GM23248 (cell line): Measurements from ENCODE around the gene SPATA46. TPM values are rescaled to one million over a fixed set of nuclear protein-coding genes. Genes with fewer than 3 reads are reported as not detected.

Experiments used
- DNase-seq: peaks from one replicate; pipeline ENCODE4 v3.0.0-alpha.2; 2015
- H2AFZ ChIP-seq: fragments of 200-600 bp; sonication (generic); 2 replicates; pipeline ENCODE4 v1.6.1; 2016; ENCODE audit warnings: antibody characterized with exemption
- H3F3A ChIP-seq: fragments of 200-600 bp; sonication (generic); 2 replicates; pipeline ENCODE4 v1.6.1; 2016; ENCODE audit warnings: mild to moderate bottlenecking, antibody characterized with exemption, mixed run types; ENCODE audit not compliant: insufficient read depth
- H3K27ac ChIP-seq: fragments of 200-600 bp; sonication (generic); 2 replicates; pipeline ENCODE4 v1.5.1; 2016; ENCODE audit warnings: mild to moderate bottlenecking
- H3K27me3 ChIP-seq: fragments of 200-600 bp; sonication (generic); replicated peaks from 2 replicates; pipeline ENCODE4 v1.6.1; 2016; ENCODE audit warnings: mild to moderate bottlenecking; ENCODE audit not compliant: insufficient read depth
- H3K36me3 ChIP-seq: fragments of 200-600 bp; sonication (generic); 2 replicates; pipeline ENCODE4 v1.6.1; 2016; ENCODE audit warnings: low read depth, mild to moderate bottlenecking
- H3K4me1 ChIP-seq: fragments of 200-600 bp; sonication (generic); 2 replicates; pipeline ENCODE4 v1.6.1; 2016; ENCODE audit warnings: mild to moderate bottlenecking; ENCODE audit not compliant: insufficient read depth
- H3K4me2 ChIP-seq: fragments of 200-600 bp; sonication (generic); one replicate; pipeline ENCODE4 v1.6.1; 2016; ENCODE audit warnings: mild to moderate bottlenecking; ENCODE audit not compliant: unreplicated experiment
- H3K4me3 ChIP-seq: fragments of 200-600 bp; sonication (generic); 2 replicates; pipeline ENCODE4 v1.5.1; 2016; ENCODE audit warnings: mild to moderate bottlenecking
- H3K79me2 ChIP-seq: fragments of 200-600 bp; sonication (generic); 2 replicates; pipeline ENCODE4 v1.6.1; 2016; ENCODE audit warnings: mild to moderate bottlenecking; ENCODE audit not compliant: insufficient read depth
- H3K9ac ChIP-seq: fragments of 200-600 bp; sonication (generic); 2 replicates; pipeline ENCODE4 v1.6.1; 2016; ENCODE audit warnings: mild to moderate bottlenecking
- H3K9me2 ChIP-seq: fragments of 200-600 bp; sonication (generic); 2 replicates; pipeline ENCODE4 v1.6.1; 2016; ENCODE audit warnings: mixed run types, mild to moderate bottlenecking, moderate library complexity; ENCODE audit not compliant: insufficient read depth
- H3K9me3 ChIP-seq: fragments of 200-600 bp; sonication (generic); one replicate; pipeline ENCODE4 v1.6.1; 2017; ENCODE audit warnings: low read depth
- H4K20me1 ChIP-seq: fragments of 200-600 bp; sonication (generic); 2 replicates; pipeline ENCODE4 v1.6.0; 2016; ENCODE audit not compliant: insufficient read depth
- EZH2 ChIP-seq: fragments of 200-600 bp; sonication (generic); IDR thresholded peaks from 2 replicates; pipeline ENCODE4 v1.6.1; 2018; ENCODE audit warnings: antibody characterized with exemption, mild to moderate bottlenecking; ENCODE audit not compliant: insufficient read depth, poor library complexity, severe bottlenecking
- EZH2phosphoT487 ChIP-seq: fragments of 200-600 bp; sonication (generic); IDR thresholded peaks from 2 replicates; pipeline ENCODE4 v1.6.1; 2018; ENCODE audit warnings: antibody characterized with exemption, moderate library complexity, mild to moderate bottlenecking, low read depth; ENCODE audit not compliant: insufficient read depth
- WGBS, 2 experiments: methylation state at CpG; one replicate each; pipeline ENCODE4 v1.1.6; 2015 to 2017; ENCODE audit warnings: low lambda C conversion rate in 2 of 2, low coverage in 1 of 2; ENCODE audit errors: missing lambda C conversion rate in 2 of 2; 5-methylcytosine and 5-hydroxymethylcytosine counted together
- in situ Hi-C: fragments of 300-500 bp; cut with MboI; formaldehyde crosslinking; loops from 2 replicates; pipeline ENCODE4 v1.15.0; 2020
- polyA plus RNA-seq: library from polyadenylated mRNA; unstranded; fragments of >200 nt; fragmentation: Nextera tagmentation; extraction: Ambion mirVana; gene quantifications from 2 replicates; pipeline ENCODE4 v1.2.1, GENCODE V29; 2016
- total RNA-seq: library from RNA; depleted of rRNA; stranded (reverse); fragments of >200 nt; shearing (Covaris generic); gene quantifications from 2 replicates; pipeline ENCODE4 v1.2.3, GENCODE V29; 2014

Gene SPATA46
- total and polyA plus RNA-seq, 2 experiments from 2014 or later, result not detected

DNA sequence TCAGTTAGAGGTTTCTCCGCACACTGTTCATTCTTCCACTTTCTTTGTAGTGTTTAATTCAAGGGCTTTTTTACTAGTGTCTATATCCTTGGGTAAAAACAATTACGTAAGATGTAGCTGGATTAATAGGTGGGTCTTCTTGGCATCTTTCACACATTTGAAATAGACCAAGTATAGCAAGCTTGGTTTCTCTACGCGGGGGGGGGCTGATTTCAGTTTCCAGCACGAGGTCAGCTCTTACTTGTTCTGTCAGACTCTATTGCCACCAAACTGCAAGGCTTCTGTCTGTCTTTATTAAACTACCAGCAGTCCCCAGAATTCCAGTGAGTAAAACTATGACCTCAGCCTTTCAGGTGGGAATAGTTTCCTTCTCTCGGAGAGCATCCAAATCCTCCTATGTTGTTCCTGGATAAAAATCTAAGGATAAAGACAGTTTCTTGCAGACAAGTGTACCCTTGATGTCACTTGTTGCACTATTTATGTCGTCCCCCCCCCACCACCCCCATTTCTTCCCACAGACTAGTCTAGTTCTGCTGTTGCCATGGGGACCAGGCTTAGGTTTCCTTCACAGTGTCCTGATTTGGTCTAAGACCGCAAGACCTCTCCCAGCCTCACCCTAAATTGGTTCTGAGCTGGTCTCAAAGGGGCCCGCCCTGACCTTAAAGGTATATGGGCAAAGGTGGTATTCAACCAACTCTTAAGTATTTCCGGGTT lies 17.0 kb downstream of the SPATA46 start:
- DNase-seq, result no peak
- H3K9me3 ChIP-seq, result no peaks in the 10 kb centered on the region
- TF ChIP-seq EZH2phosphoT487 (no peak), EZH2 (no peak)
- H3K4me2 ChIP-seq, result no peak overlapping the region
- no peaks in the 10 kb centered on the region for H3K4me1 ChIP-seq
- no peak overlapping the region for H3K27ac ChIP-seq
- H3K27me3 ChIP-seq, result no peaks in the 10 kb centered on the region
- no peak overlapping the region for H3K4me3 ChIP-seq
- H4K20me1 ChIP-seq, result no peaks in the 10 kb centered on the region
- in situ Hi-C loops, result loop anchor here (25.0 kb wide), 1 partner anchor 453 kb away; no protein-coding TSS in a partner anchor
- no peaks in the 10 kb centered on the region for H3K79me2 ChIP-seq
- H2AFZ ChIP-seq, result no peak overlapping the region
- no peak overlapping the region for H3K9ac ChIP-seq
- 69% methylated on average over 10 of the region's 10 CpGs for WGBS, 2 experiments
- no peaks in the 10 kb centered on the region for H3F3A ChIP-seq
- H3K36me3 ChIP-seq, result no peaks in the 10 kb centered on the region
- no peaks in the 10 kb centered on the region for H3K9me2 ChIP-seq

DNA sequence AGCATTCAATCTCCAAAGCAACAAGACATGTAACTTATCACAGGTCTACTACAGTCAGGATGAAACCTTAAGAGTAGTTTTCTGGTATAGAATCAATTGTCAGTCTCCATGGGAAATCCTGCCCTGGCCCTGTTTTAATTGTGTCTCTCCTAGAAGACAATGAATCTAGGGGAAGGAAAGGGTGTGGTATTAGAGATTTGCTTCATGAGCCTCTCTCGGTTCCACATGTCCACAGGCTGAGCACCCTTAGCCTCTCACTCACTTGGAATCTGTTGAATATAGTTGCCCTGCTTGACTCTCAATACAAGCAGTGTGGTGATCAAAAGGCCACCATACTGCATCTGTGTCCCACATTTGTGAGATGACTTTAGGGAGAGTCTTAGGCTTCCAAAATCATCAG lies 17.7 kb downstream of the SPATA46 start:
- no peak overlapping the region for H3K27ac ChIP-seq
- DNase-seq, result no peak
- H3F3A ChIP-seq, result no peaks in the 10 kb centered on the region
- no peaks in the 10 kb centered on the region for H3K79me2 ChIP-seq
- H3K4me3 ChIP-seq, result no peak overlapping the region
- no peak for TF ChIP-seq EZH2phosphoT487
- no peak for TF ChIP-seq EZH2
- no peaks in the 10 kb centered on the region for H3K27me3 ChIP-seq
- H4K20me1 ChIP-seq, result no peaks in the 10 kb centered on the region
- H3K4me1 ChIP-seq, result no peaks in the 10 kb centered on the region
- no peaks in the 10 kb centered on the region for H3K9me2 ChIP-seq
- H3K4me2 ChIP-seq, result no peak overlapping the region
- H2AFZ ChIP-seq, result no peak overlapping the region
- no peaks in the 10 kb centered on the region for H3K9me3 ChIP-seq
- H3K36me3 ChIP-seq, result no peaks in the 10 kb centered on the region
- no peak overlapping the region for H3K9ac ChIP-seq
- 83 to 87% methylated on average over 1 of the region's 1 CpG for WGBS, 2 experiments
- in situ Hi-C loops, result loop anchor here (25.0 kb wide), 1 partner anchor 453 kb away; no protein-coding TSS in a partner anchor

DNA sequence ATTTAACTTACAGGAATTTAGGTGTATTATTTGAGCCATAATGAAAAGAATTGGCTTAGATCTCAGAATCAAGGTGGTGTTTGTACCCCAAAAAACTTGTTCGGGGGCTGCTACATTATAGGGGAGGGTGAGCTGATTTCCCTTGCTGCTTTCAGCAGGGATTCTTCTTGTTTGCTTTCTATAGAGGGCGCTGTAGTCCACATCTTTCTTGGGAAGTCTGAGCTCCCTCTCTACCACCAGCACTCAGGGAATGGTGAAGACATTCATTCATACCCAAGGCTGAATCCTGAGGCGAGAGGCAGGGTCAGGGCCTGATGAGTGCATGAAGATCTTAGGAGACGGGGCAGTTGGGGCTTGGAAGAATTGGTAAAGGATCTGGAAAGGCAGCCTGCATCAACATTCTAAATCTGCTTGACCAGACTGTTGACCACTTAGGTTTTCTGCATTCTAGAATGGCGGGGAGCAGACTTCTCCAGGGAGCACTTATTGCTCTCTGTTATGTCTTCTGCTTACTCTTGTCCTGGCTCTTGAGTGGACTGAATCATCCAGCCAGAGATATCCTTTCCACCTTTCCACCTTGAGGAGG lies 18.9 kb downstream of the SPATA46 start:
- WGBS, 2 experiments, result 44 to 53% methylated on average over 4 to 5 of the region's 5 CpGs

DNA sequence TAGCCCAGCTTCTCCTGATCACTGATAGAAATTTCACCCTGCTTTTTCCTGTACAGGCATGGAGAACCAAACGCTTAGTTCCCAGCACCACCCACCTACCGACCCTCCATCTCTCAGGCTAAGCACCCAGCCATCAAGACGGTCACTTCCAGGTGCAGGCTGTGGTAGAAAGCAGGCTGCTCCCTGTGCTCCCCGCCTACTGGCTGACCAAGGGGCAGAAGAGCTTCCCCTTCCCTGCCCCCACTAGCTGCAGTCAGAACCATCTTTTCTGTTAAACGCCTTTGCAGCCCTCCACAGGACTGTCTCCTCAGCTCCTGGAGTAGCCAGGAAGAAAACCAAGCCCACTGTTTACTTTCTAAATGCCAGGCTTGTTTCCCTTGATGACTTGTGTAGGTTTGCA lies 23.0 kb downstream of the SPATA46 start:
- DNase-seq, result no peak
- Histone ChIP-seq H3F3A (peaks cover 13% of the 10 kb centered on the region), H3K9me2 (no peaks in the 10 kb centered on the region), H2AFZ (no peak overlapping the region), H3K27ac (no peak overlapping the region), H3K4me3 (no peak overlapping the region), H3K27me3 (no peaks in the 10 kb centered on the region), H3K4me2 (no peak overlapping the region), H4K20me1 (no peaks in the 10 kb centered on the region), H3K79me2 (no peaks in the 10 kb centered on the region), H3K9ac (no peak overlapping the region), H3K4me1 (peaks cover 20% of the 10 kb centered on the region), H3K36me3 (no peaks in the 10 kb centered on the region), H3K9me3 (no peaks in the 10 kb centered on the region)
- 83% methylated on average over 5 of the region's 5 CpGs for WGBS, 2 experiments
- in situ Hi-C loops, result loop anchor here (25.0 kb wide), 1 partner anchor 459 kb away; no protein-coding TSS in a partner anchor
- TF ChIP-seq EZH2, result no peak
- no peak for TF ChIP-seq EZH2phosphoT487

More for the DNA sequence above, 18.9 kb downstream of the SPATA46 start:
- Histone ChIP-seq H3K27ac (no peak overlapping the region), H3K4me1 (no peaks in the 10 kb centered on the region), H3K27me3 (no peaks in the 10 kb centered on the region), H3K4me3 (no peak overlapping the region), H3K4me2 (no peak overlapping the region), H3K36me3 (no peaks in the 10 kb centered on the region), H3K9ac (no peak overlapping the region), H3K9me3 (no peaks in the 10 kb centered on the region), H2AFZ (no peak overlapping the region), H3K79me2 (no peaks in the 10 kb centered on the region), H4K20me1 (no peaks in the 10 kb centered on the region), H3F3A (no peaks in the 10 kb centered on the region), H3K9me2 (no peaks in the 10 kb centered on the region)
- TF ChIP-seq EZH2 (no peak), EZH2phosphoT487 (no peak)
- in situ Hi-C loops, result loop anchor here (25.0 kb wide), 1 partner anchor 455 kb away; no protein-coding TSS in a partner anchor
- peak; percentile 74 for DNase-seq
